DOHH2 (cell line): Measurements from ENCODE around the gene RCOR3.
A peak's percentile ranks its signal among the peaks of the same experiment; 100 is the strongest.
"Not testable (repeated sequence)": the region's sequence is repeated elsewhere in the genome, so short reads cannot be mapped to it uniquely, and the experiment has no call there.

Experiments used
- H3F3A ChIP-seq: fragments of 200-600 bp; sonication (generic), shearing (Covaris generic); 2 replicates; pipeline ENCODE4 v1.6.0; 2016; ENCODE audit warnings: antibody characterized with exemption, mild to moderate bottlenecking; ENCODE audit not compliant: control insufficient read depth, insufficient read depth
- H3K27ac ChIP-seq: fragments of 200-600 bp; sonication (generic); 2 replicates; pipeline ENCODE4 v1.5.1; 2014; ENCODE audit warnings: low read depth, mild to moderate bottlenecking, low read length, moderate library complexity
- H3K27me3 ChIP-seq: fragments of 200-600 bp; sonication (generic); 2 replicates; pipeline ENCODE4 v1.6.1; 2014; ENCODE audit warnings: mild to moderate bottlenecking, low read length, mixed read lengths; ENCODE audit not compliant: control insufficient read depth
- H3K36me3 ChIP-seq: fragments of 200-600 bp; sonication (generic); 2 replicates; pipeline ENCODE4 v1.6.1; 2014; ENCODE audit warnings: mild to moderate bottlenecking, low read length, moderate library complexity, mixed read lengths; ENCODE audit not compliant: control insufficient read depth
- H3K4me1 ChIP-seq: fragments of 200-600 bp; sonication (generic); 2 replicates; pipeline ENCODE4 v1.6.1; 2014; ENCODE audit warnings: mild to moderate bottlenecking, low read length, mixed read lengths; ENCODE audit not compliant: control insufficient read depth
- H3K4me2 ChIP-seq: fragments of 200-600 bp; sonication (generic); 2 replicates; pipeline ENCODE4 v1.6.0; 2014; ENCODE audit warnings: mild to moderate bottlenecking, low read length, moderate library complexity
- H3K4me3 ChIP-seq: fragments of 200-600 bp; sonication (generic); 2 replicates; pipeline ENCODE4 v1.5.1; 2014; ENCODE audit warnings: mild to moderate bottlenecking, low read length, mixed read lengths
- H3K79me2 ChIP-seq: fragments of 200-600 bp; sonication (generic); 2 replicates; pipeline ENCODE4 v1.6.1; 2014; ENCODE audit warnings: mild to moderate bottlenecking, low read length, mixed read lengths; ENCODE audit not compliant: control insufficient read depth
- H3K9me2 ChIP-seq: fragments of 200-600 bp; sonication (generic); replicated peaks from 2 replicates; pipeline ENCODE4 v1.6.1; 2014; ENCODE audit warnings: mild to moderate bottlenecking, low read length, mixed read lengths; ENCODE audit not compliant: control insufficient read depth
- H3K9me3 ChIP-seq: fragments of 200-600 bp; sonication (generic); 2 replicates; pipeline ENCODE4 v1.6.1; 2014; ENCODE audit warnings: antibody characterized with exemption, low read length, mixed read lengths; ENCODE audit not compliant: control insufficient read depth, insufficient read depth
- H4K20me1 ChIP-seq: fragments of 200-600 bp; sonication (generic); 2 replicates; pipeline ENCODE4 v1.6.0; 2014; ENCODE audit warnings: low read depth, mild to moderate bottlenecking, antibody characterized with exemption, low read length, moderate library complexity; ENCODE audit not compliant: control insufficient read depth, insufficient read depth
- EZH2phosphoT487 ChIP-seq: fragments of 200-600 bp; sonication (generic); IDR thresholded peaks from 2 replicates; pipeline ENCODE4 v1.6.1; 2017; ENCODE audit warnings: borderline replicate concordance, mild to moderate bottlenecking, antibody characterized with exemption, low read length, moderate library complexity, mixed read lengths
- TF ChIP-seq, protein P1 (sequence below): fragments of 200-600 bp; sonication (generic); IDR thresholded peaks from one replicate; pipeline ENCODE4 v1.5.1; 2014; ENCODE audit warnings: antibody characterized with exemption, mild to moderate bottlenecking, low read depth, low read length; ENCODE audit not compliant: poor library complexity, severe bottlenecking

RCOR3 gene

DNA sequence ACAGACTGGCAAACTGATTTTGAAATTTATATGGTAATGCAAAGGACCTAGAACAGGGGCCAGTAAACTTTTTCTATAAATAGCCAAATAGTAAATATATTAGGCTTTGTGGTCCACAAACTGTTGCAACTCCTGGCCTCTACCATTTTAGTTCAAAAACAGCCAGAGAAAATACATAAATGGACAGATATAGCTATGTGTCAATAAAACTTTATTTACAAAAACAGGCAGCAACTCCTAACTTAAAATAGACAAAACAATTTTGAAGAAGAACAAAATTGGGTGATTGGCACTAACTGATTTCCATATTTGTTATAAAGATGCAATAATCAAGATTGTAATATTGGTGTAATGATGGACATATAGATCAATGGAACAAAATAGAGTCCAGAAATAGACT lies 60.7 kb downstream of the RCOR3 start:
- Histone ChIP-seq H4K20me1 (no peaks in the 10 kb centered on the region), H3K27ac (no peak overlapping the region), H3K9me3 (no peaks in the 10 kb centered on the region), H3K36me3 (peaks cover 7% of the 10 kb centered on the region), H3K4me2 (no peak overlapping the region), H3F3A (0 out of 2 replicates have a peak, but pooled peaks cover 2% of the 10 kb centered on the region), H3K79me2 (no peaks in the 10 kb centered on the region), H3K27me3 (no peaks in the 10 kb centered on the region), H3K4me3 (no peak overlapping the region), H3K9me2 (no peaks in the 10 kb centered on the region), H3K4me1 (peaks cover 8% of the 10 kb centered on the region)
- no peak for TF ChIP-seq EZH2phosphoT487
- TF ChIP-seq, protein P1, sequence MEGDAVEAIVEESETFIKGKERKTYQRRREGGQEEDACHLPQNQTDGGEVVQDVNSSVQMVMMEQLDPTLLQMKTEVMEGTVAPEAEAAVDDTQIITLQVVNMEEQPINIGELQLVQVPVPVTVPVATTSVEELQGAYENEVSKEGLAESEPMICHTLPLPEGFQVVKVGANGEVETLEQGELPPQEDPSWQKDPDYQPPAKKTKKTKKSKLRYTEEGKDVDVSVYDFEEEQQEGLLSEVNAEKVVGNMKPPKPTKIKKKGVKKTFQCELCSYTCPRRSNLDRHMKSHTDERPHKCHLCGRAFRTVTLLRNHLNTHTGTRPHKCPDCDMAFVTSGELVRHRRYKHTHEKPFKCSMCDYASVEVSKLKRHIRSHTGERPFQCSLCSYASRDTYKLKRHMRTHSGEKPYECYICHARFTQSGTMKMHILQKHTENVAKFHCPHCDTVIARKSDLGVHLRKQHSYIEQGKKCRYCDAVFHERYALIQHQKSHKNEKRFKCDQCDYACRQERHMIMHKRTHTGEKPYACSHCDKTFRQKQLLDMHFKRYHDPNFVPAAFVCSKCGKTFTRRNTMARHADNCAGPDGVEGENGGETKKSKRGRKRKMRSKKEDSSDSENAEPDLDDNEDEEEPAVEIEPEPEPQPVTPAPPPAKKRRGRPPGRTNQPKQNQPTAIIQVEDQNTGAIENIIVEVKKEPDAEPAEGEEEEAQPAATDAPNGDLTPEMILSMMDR, result no peak

DNA sequence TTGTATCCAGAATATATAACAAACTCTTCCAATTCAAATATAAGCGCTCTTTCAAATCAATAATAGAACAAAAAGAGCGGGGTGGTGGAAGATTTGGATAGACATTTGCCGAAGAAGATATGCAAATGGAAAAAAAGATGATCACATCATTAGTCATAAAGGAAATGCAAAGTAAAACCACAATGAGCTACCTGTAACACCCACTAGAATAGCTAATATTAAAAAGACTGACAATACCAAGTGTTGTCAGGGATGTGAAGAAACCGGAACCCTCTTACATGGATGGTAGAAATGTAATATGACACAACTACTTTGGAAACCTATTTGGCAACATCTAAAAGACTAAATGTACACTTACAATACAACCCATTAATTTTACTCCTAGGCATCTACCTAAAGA lies 61.8 kb downstream of the RCOR3 start:
- H3K4me2 ChIP-seq, result no peak overlapping the region

DNA sequence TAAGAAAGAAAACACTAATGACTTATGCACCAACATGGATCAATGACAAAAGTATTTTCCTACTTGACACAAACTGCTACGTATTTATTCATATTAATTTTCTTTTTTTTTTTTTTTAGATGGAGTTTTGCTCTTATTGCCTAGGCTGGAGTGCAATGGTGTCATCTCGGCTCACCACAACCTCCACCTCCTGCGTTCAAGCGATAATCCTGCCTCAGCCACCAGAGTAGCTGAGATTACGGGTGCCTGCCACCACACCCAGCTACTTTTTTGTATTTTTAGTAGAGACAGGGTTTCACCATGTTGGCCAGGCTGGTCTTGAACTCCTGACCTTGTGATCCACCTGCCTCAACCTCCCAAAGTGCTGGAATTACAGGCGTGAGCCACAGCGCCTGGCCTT lies 62.5 kb downstream of the RCOR3 start:
- not testable (repeated sequence) for H3F3A ChIP-seq, H4K20me1 ChIP-seq, H3K4me3 ChIP-seq, H3K9me2 ChIP-seq, H3K9me3 ChIP-seq, H3K79me2 ChIP-seq, H3K36me3 ChIP-seq, H3K27me3 ChIP-seq, H3K4me2 ChIP-seq, H3K27ac ChIP-seq
- peaks cover 22% of the 10 kb centered on the region for H3K4me1 ChIP-seq

More for the DNA sequence above, 61.8 kb downstream of the RCOR3 start:
- peaks cover 2% of the 10 kb centered on the region; the same call in 1 of the 2 replicates for H3F3A ChIP-seq
- no peaks in the 10 kb centered on the region for H3K9me2 ChIP-seq
- TF ChIP-seq EZH2phosphoT487, result no peak
- TF ChIP-seq, protein P1, result no peak
- H3K4me1 ChIP-seq, result peaks cover 17% of the 10 kb centered on the region
- peaks cover 1% of the 10 kb centered on the region; the same call in 1 of the 2 replicates for H3K36me3 ChIP-seq
- no peaks in the 10 kb centered on the region for H4K20me1 ChIP-seq
- no peaks in the 10 kb centered on the region for H3K27me3 ChIP-seq
- H3K4me3 ChIP-seq, result no peak overlapping the region
- no peak overlapping the region for H3K27ac ChIP-seq
- no peaks in the 10 kb centered on the region for H3K79me2 ChIP-seq
- H3K9me3 ChIP-seq, result no peaks in the 10 kb centered on the region

DNA sequence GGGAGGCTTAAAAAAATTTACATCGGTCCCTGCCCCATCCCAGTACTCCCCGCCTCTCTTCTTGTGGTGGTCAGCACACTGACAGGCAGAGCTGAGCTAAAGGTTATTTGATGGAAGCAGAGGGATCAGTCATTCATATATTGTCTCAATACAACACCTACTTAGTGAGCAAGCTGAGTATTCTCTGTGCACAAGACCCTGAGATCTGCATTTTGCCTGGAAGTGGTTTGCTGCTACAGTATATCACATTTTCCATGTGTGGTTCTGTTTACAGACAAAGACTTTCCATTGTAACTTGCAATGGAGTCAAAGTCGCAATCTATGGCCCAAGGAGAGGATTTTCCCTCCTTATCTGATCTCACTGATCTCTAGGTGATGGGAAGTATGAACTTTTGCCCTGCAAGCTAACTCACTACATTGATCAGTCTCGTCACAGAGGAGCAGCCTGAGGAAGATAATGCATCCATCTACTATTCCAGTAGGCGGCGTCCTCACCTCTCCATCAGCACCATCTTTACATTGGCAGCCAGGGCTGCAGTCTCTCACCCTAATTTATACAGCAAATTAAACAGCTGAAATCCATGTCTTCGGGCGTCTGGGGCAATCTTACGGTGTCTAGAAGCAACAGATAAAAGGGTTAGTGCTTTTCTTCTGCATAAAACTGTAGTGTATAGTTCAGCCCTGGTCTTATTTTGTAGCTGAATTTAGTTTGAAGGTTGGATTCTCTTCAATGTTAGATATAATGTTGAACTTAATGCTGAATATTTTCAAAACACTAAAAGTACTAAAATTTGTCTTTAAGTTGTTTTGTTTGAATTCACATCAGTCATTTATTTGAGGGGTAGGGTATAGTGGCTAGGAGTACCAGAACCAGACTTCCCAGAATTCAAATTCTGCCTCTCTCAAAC lies 64.2 kb downstream of the RCOR3 start:
- no peak for TF ChIP-seq EZH2phosphoT487
- TF ChIP-seq, protein P1, result peak; percentile 90
- H3F3A ChIP-seq, result peaks cover 2% of the 10 kb centered on the region; the same call in 1 of the 2 replicates
- H4K20me1 ChIP-seq, result no peaks in the 10 kb centered on the region
- H3K9me3 ChIP-seq, result no peaks in the 10 kb centered on the region
- H3K4me1 ChIP-seq, result peaks cover 33% of the 10 kb centered on the region
- H3K79me2 ChIP-seq, result peaks cover 21% of the 10 kb centered on the region
- H3K4me2 ChIP-seq, result no peak overlapping the region
- no peak overlapping the region for H3K27ac ChIP-seq
- H3K27me3 ChIP-seq, result no peaks in the 10 kb centered on the region
- H3K4me3 ChIP-seq, result no peak overlapping the region
- no peaks in the 10 kb centered on the region for H3K9me2 ChIP-seq
- no peaks in the 10 kb centered on the region; the same call in 1 of the 2 replicates for H3K36me3 ChIP-seq
